Muscle of leg (tissue), 11 donors: ENCODE data around the gene ITPK1. TPM values are rescaled to one million over a fixed set of nuclear protein-coding genes. Genes with fewer than 3 reads are reported as not detected.

ENCODE experiments used
- DNase-seq: peaks from one replicate; pipeline ENCODE4 v3.0.0; 2013
- H3K27ac ChIP-seq: one replicate; pipeline ENCODE4 v1.5.1; 2013; ENCODE audit warnings: mild to moderate bottlenecking, low read length, control low read depth
- H3K27me3 ChIP-seq: one replicate; pipeline ENCODE4 v1.6.1; 2013; ENCODE audit warnings: low read length; ENCODE audit not compliant: control insufficient read depth, insufficient read depth
- H3K36me3 ChIP-seq: one replicate; pipeline ENCODE4 v1.6.1; 2013; ENCODE audit warnings: low read length; ENCODE audit not compliant: control insufficient read depth, insufficient read depth
- H3K4me1 ChIP-seq: one replicate; pipeline ENCODE4 v1.6.1; 2013; ENCODE audit warnings: low read length; ENCODE audit not compliant: control insufficient read depth, insufficient read depth
- H3K4me3 ChIP-seq: one replicate; pipeline ENCODE4 v1.5.1; 2013; ENCODE audit warnings: low read length, control low read depth
- H3K9me3 ChIP-seq: replicated peaks from 2 replicates; pipeline ENCODE4 v1.6.1; 2013; ENCODE audit warnings: low read depth, low read length; ENCODE audit not compliant: control insufficient read depth
- WGBS: methylation state at CpG from one replicate; pipeline ENCODE4 v1.1.5; 2013; ENCODE audit warnings: missing lambda C conversion rate; ENCODE audit not compliant: insufficient coverage; 5-methylcytosine and 5-hydroxymethylcytosine counted together
- polyA plus RNA-seq, 8 donors: library from polyadenylated mRNA; unstranded; fragments of 120-200 nt; gene quantifications; one replicate each; pipeline versions ENCODE4 v1.2.1 to v1.2.3, GENCODE V29; 2013; ENCODE audit warnings: inconsistent platforms in 1 of 8, low replicate concordance in 1 of 8; ENCODE audit not compliant: insufficient read length in 8 of 8, insufficient read depth in 1 of 8
- total RNA-seq: library from RNA; stranded (reverse); fragments of 120-200 nt; gene quantifications from one replicate; pipeline ENCODE4 v1.2.4, GENCODE V29; 2013

Gene ITPK1
- total and polyA plus RNA-seq, 9 donors, result 10.0 to 25.7 (median 17.5) TPM

DNA sequence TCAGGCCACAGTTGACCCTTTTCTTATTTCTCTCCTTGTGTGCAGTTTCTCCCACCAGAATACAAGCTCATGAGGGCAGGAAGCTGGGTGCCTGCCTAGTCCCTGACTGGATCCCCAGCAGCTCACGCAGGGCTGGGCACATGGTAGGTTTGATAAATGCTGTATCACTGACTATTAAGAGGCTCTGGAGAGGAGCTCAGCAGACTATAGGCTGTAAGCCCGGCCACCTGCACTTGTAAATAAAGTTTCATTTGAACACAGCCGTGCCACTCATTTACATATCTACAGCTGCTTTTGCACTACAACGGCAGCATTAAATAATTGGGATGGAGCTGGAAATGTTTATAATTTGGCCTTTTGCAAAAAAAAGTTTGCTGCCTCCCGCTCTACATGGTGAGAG lies 160.8 kb downstream of the ITPK1 start:
- no peaks in the 10 kb centered on the region for H3K27me3 ChIP-seq
- no peak overlapping the region for H3K4me3 ChIP-seq
- no peaks in the 10 kb centered on the region for H3K9me3 ChIP-seq
- H3K36me3 ChIP-seq, result peaks cover 22% of the 10 kb centered on the region
- DNase-seq, result no peak
- H3K4me1 ChIP-seq, result peaks cover 35% of the 10 kb centered on the region
- H3K27ac ChIP-seq, result no peak overlapping the region
- no CpG with 5 or more reads among the region's 5 CpGs for WGBS

DNA sequence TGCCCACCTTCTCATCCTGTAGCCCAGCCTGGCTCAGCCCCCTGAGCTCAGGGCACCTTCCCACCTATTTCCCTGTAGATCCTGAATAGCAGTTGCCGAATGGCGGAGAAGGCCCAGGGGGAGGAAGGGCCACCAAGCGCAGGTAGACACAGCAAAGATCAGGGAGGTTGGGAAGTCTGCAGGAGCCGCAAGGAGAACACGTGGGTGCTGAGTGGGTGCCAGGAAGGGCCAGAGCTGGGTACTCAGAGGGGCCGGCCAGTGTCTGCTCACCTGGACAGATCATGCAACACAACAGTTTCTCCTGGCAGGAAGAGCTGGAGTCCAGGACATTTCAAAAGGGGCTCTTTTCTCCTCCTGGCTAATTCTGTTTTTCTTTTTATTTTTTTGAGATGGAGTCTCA lies 162.2 kb downstream of the ITPK1 start:
- Histone ChIP-seq H3K4me3 (no peak overlapping the region), H3K36me3 (peaks cover 22% of the 10 kb centered on the region), H3K4me1 (peaks cover 21% of the 10 kb centered on the region), H3K27ac (no peak overlapping the region), H3K27me3 (no peaks in the 10 kb centered on the region), H3K9me3 (no peaks in the 10 kb centered on the region)
- no peak for DNase-seq
- WGBS, result 87% methylated on average over 4 of the region's 6 CpGs

DNA sequence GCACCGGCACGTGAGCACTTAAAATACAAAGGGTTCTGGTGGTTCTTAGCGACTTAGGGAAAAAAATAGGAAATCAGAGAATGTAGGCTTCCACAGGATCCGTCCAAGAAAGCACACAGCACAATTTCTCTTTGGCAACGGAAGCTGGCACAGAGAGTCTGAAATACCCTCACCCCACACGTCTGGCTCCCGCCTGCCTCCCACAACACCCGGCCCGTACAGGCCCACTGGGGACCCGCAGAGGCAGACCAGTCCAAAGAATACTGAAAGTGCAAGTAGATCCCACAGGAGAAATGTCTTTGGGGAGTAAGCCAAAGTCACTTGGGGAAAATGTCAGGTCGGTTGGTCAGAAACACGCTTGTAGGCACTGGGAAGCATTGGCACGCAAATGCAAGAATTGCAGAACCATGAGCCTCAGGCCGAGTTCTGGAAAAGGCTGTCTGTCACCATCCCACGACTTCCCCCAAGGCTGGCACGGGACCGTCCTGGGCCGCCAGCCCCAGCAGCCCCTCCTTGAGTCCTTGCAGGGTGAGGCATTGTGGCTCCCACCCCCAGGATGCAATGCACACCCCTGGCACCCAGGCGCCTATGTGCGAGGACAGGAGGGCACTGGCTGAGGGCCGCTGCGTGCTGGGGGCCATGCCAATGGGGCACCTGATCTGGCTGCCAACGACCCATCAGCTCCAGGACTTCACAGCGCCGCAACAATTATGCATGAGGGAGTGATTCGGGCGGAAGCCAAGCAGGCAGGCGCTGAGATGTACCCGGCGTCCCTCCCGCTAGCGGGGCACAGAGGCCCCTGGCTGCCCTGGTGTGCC lies 163.0 kb downstream of the ITPK1 start:
- peaks cover 19% of the 10 kb centered on the region for H3K36me3 ChIP-seq
- WGBS, result 91% methylated on average over 23 of the region's 32 CpGs
- DNase-seq, result no peak

DNA sequence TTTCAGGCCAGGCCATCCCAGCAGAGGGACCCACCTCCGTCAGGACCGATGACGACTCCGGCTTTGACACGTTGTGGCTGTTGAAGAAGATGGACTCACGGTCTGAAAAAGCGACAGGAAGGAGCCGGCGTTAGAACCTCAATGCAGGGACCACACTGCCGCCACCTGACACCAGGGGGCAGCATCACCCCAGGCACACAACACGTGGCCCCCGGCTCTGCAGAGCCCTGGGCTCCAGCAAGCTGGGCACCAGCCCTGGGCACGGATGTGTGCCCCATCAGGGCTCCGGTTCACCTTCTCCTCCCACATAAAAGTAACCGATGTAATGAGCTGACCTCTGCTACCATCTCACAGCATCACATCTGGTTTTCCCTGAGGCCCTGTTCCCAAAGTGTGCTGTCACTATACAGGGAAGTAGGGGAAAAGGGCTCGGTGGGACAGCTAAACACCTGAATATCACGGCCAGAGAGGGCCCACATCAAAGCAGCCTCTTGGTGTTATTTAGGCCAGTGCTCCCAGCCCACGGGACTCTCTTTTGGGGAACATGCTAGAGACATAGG lies 163.7 kb downstream of the ITPK1 start:
- peak; percentile 65 for DNase-seq
- peaks cover 6% of the 10 kb centered on the region for H3K4me1 ChIP-seq
- no peak overlapping the region for H3K27ac ChIP-seq
- no peaks in the 10 kb centered on the region for H3K9me3 ChIP-seq
- H3K4me3 ChIP-seq, result no peak overlapping the region
- H3K36me3 ChIP-seq, result peaks cover 18% of the 10 kb centered on the region
- H3K27me3 ChIP-seq, result no peaks in the 10 kb centered on the region
- WGBS, result 17% methylated on average over 17 of the region's 18 CpGs

More for the DNA sequence above, 163.0 kb downstream of the ITPK1 start:
- Histone ChIP-seq H3K9me3 (no peaks in the 10 kb centered on the region), H3K4me3 (no peak overlapping the region), H3K27me3 (no peaks in the 10 kb centered on the region), H3K27ac (no peak overlapping the region), H3K4me1 (peaks cover 13% of the 10 kb centered on the region)

DNA sequence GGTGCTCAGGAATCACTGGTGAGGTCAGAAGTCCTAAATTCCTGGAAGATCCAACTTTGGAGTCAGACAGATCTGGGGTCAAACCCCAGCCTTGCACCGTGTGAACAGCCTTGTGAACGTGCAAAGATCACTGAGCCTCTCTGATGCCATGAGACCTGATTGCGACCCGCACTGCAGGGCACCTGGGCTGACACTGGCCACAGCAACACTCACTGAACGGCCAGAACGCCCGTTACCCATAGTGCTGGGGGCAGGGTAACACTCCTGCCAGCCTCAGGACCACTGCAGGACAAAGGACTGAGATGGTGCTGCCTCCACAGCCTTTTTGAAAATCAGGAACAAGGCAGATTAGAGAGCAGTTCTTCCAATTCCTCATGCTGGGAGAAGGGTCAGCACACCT lies 164.5 kb downstream of the ITPK1 start:
- H3K4me3 ChIP-seq, result no peak overlapping the region
- peaks cover 6% of the 10 kb centered on the region for H3K4me1 ChIP-seq
- H3K27me3 ChIP-seq, result no peaks in the 10 kb centered on the region
- H3K9me3 ChIP-seq, result no peaks in the 10 kb centered on the region
- peaks cover 18% of the 10 kb centered on the region for H3K36me3 ChIP-seq
- no peak overlapping the region for H3K27ac ChIP-seq
- no peak for DNase-seq
- 83% methylated on average over 7 of the region's 7 CpGs for WGBS

DNA sequence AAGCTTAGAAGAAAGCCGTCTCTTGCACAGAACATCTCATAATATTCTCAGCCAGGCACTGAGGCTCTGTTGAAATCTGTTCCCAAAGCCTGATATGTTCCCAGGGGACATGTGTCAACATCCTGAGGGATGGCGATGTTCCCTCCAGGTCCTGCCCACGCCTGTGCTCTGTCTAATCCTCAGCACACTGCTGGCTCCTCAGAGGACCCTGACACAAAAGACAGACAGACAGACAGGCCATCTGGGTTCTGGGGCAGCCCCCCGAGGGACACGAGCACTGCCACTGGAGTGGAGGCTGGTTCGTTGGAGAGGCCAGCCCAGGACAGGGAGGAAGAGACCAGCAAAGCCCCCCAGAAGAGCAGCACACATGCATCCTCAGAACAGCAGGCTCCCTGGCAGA lies 165.0 kb downstream of the ITPK1 start:
- peaks cover 8% of the 10 kb centered on the region for H3K4me1 ChIP-seq
- no peak for DNase-seq
- H3K36me3 ChIP-seq, result peaks cover 18% of the 10 kb centered on the region
- no peaks in the 10 kb centered on the region for H3K27me3 ChIP-seq
- no peaks in the 10 kb centered on the region for H3K9me3 ChIP-seq
- H3K4me3 ChIP-seq, result no peak overlapping the region
- 100% methylated on average over 2 of the region's 6 CpGs for WGBS
- H3K27ac ChIP-seq, result no peak overlapping the region

DNA sequence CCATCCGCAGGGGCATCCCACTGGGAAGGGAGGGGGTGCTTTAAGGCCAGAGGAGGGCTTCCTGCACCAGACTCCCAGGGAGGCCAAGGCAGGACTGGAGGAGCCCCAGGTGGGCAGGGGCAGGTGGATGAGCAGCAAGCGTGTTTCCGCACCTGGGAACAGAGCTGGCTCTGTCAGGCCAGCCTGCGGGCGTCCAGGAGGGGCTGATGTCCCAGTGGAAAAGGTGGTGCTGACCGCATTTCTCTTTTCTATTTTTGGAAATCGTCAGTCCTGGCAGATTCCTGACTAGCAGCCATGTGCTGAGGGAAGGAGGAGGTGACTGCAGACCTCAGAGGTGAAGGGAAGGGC lies 165.6 kb downstream of the ITPK1 start:
- DNase-seq, result no peak
- no peaks in the 10 kb centered on the region for H3K27me3 ChIP-seq
- no peak overlapping the region for H3K4me3 ChIP-seq
- H3K9me3 ChIP-seq, result no peaks in the 10 kb centered on the region
- peaks cover 8% of the 10 kb centered on the region for H3K4me1 ChIP-seq
- peaks cover 18% of the 10 kb centered on the region for H3K36me3 ChIP-seq
- 92% methylated on average over 7 of the region's 7 CpGs for WGBS
- H3K27ac ChIP-seq, result no peak overlapping the region

DNA sequence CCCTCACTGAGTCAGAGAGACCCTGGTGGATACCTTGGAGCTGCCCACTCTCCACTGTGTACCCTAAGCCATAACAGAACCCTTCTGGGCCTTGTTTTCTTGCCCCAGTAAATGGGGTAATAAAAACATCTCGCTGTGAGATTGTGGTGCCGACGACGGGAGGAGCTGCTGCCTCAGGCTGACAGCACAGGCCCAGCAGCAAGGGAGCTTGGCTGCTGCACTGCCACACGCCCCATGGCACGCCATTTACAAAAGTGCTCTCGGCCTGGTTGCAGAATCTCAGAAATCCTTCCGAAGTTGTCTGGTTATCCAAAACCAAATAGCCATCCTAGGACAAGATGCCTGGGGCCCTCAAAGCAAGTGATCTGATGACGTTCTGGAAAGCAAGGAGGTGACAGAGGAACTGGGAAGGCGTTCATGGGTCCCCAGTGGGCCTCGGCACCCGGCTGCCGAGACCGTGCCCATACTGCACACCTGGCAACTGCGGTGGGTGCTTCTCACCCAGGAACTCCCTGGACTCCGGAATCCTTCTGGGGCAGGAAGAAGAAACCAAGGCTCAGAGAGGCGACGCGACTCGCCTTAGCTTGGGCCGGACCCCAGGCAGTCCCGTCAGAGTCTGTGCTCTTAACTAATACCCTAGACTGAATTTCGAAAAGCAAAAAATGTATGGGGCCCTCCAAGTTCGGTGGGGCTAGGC lies 166.1 kb downstream of the ITPK1 start:
- DNase-seq, result no peak
- no peak overlapping the region for H3K4me3 ChIP-seq
- no peak overlapping the region for H3K27ac ChIP-seq
- H3K36me3 ChIP-seq, result peaks cover 18% of the 10 kb centered on the region
- H3K4me1 ChIP-seq, result peaks cover 8% of the 10 kb centered on the region
- H3K27me3 ChIP-seq, result no peaks in the 10 kb centered on the region
- WGBS, result 88% methylated on average over 22 of the region's 24 CpGs
- H3K9me3 ChIP-seq, result no peaks in the 10 kb centered on the region

DNA sequence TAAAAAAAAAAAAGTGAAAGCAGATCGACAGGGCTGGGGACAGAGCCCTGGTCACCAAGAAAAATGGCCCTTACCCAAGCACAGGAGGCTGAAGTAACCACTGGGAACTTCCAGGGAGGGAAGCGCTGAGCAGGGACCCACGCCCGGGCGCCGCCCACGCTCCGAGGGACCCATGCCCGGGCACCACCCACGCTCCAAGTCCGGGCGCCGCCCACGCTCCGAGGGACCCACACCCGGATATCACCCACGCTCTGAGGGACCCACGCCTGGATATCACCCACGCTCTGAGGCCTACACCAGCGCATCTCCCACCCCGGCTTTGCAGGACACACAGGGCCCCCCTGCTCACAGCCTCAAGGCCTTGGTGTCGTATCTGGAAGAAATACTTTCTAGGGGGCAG lies 167.1 kb downstream of the ITPK1 start:
- peaks cover 10% of the 10 kb centered on the region for H3K4me1 ChIP-seq
- DNase-seq, result no peak
- no peak overlapping the region for H3K27ac ChIP-seq
- H3K9me3 ChIP-seq, result no peaks in the 10 kb centered on the region
- peaks cover 18% of the 10 kb centered on the region for H3K36me3 ChIP-seq
- no peak overlapping the region for H3K4me3 ChIP-seq
- 90% methylated on average over 21 of the region's 22 CpGs for WGBS
- no peaks in the 10 kb centered on the region for H3K27me3 ChIP-seq

DNA sequence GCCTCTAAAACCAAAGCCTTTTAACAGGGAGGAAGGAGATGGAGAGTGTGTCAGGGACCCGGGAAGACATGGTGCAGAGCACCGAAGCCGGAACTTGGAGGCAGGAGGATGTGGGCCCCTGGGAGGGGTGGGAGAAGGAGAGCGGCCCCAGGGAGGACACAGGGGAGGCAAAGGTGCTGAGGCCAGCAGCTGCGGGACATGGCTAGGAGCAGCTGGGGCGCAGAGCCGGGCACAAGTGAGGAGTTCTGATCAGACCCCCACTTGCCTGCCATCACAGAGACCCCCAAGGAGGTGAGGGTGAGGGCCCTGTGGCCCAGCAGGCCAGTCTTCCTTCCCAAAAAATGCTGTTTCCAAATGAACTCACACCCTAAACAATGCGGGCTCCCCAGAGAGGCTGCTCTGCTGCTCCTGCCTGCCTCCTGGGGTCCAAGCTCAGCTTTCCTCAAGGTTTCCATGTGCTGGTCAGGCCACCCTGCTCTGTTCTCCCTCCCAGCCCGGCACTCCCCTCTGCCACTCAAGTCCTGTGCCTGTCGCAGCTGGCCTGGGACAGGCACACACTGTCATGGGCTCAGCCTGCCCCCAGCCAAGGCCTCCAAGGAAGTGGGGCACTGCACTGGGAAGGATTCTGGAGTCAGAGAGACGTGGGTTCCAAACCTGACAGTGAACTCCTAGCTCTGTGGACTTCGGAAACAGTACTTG lies 168.7 kb downstream of the ITPK1 start:
- WGBS, result 73% methylated on average over 8 of the region's 12 CpGs
- Histone ChIP-seq H3K4me3 (no peak overlapping the region), H3K27ac (no peak overlapping the region), H3K36me3 (peaks cover 18% of the 10 kb centered on the region), H3K9me3 (no peaks in the 10 kb centered on the region), H3K4me1 (peaks cover 8% of the 10 kb centered on the region), H3K27me3 (no peaks in the 10 kb centered on the region)
- no peak for DNase-seq
